Lower lobe of right lung (tissue), 2 donors: ENCODE data around the gene NFATC3. TPM values are rescaled to one million over a fixed set of nuclear protein-coding genes. Genes with fewer than 3 reads are reported as not detected.

ENCODE experiments used
- ATAC-seq, 2 donors: fragments of 200-7000 bp; cut with Tn5 transposase; one replicate each; pipeline ENCODE4 v1.9.1; 2020 to 2022; ENCODE audit warnings: mild to moderate bottlenecking in 2 of 2, moderate library complexity in 2 of 2
- DNase-seq: peaks from one replicate; pipeline ENCODE4 v3.0.0-alpha.2; 2020
- H3K27ac ChIP-seq: fragments of 200-600 bp; one replicate; pipeline ENCODE4 v1.8.0; 2022
- H3K27me3 ChIP-seq: fragments of 200-600 bp; one replicate; pipeline ENCODE4 v1.8.0; 2022; ENCODE audit warnings: low read depth
- H3K36me3 ChIP-seq: fragments of 200-600 bp; one replicate; pipeline ENCODE4 v1.8.0; 2022; ENCODE audit warnings: mild to moderate bottlenecking
- H3K4me1 ChIP-seq: fragments of 200-600 bp; one replicate; pipeline ENCODE4 v1.8.0; 2022
- H3K4me3 ChIP-seq: fragments of 200-600 bp; one replicate; pipeline ENCODE4 v1.8.0; 2022; ENCODE audit warnings: mild to moderate bottlenecking
- H3K9me3 ChIP-seq: fragments of 200-600 bp; one replicate; pipeline ENCODE4 v1.8.0; 2022
- CTCF ChIP-seq: fragments of 200-600 bp; IDR thresholded peaks from one replicate; pipeline ENCODE4 v1.8.0; 2022; ENCODE audit warnings: antibody characterized with exemption, mild to moderate bottlenecking
- intact Hi-C: fragments of 100-400 bp; cut with DNase I; formaldehyde crosslinking; loops from one replicate; pipeline ENCODE4 v1.11.0; 2022
- total RNA-seq: library from RNA; stranded (reverse); fragmentation: NEBNext Ultra II Directional; extraction: Animal tissue kit (Norgen Biotek cat#: 25700); gene quantifications from one replicate; pipeline ENCODE4 v1.2.1, GENCODE V29; 2021
- donor health status: DM: no; HTN: yes; CAD: no; lungs with severe emphysema.

The NFATC3 gene
- total RNA-seq, 1 donor from 2014 or later = 61.6 TPM

- peak; percentile 88 for TF ChIP-seq CTCF
- Histone ChIP-seq H3K36me3 (peaks cover 17% of the 10 kb centered on the region), H3K4me1 (peaks cover 67% of the 10 kb centered on the region), H3K27ac (peak overlapping the region; percentile 86), H3K27me3 (no peaks in the 10 kb centered on the region), H3K9me3 (no peaks in the 10 kb centered on the region), H3K4me3 (no peak overlapping the region)
- intact Hi-C loops = no loop called here
- ATAC-seq = peak; percentile 90 to 91
- DNase-seq = peak; percentile 86
These were observed 20.3 kb upstream of the NFATC3 start for GRCh38 chr16:68064791-68065365.

GRCh38 chr16:68065716-68066305 lies 19.4 kb upstream of the NFATC3 start:
- no peak for TF ChIP-seq CTCF
- no peaks in the 10 kb centered on the region for H3K9me3 ChIP-seq
- intact Hi-C loops = no loop called here
- peaks cover 19% of the 10 kb centered on the region for H3K36me3 ChIP-seq
- peak overlapping the region; percentile 86 for H3K27ac ChIP-seq
- H3K27me3 ChIP-seq = no peaks in the 10 kb centered on the region
- ATAC-seq (peak; percentile 88 to 89), DNase-seq (no peak)
- peaks cover 76% of the 10 kb centered on the region for H3K4me1 ChIP-seq
- no peak overlapping the region for H3K4me3 ChIP-seq

- Histone ChIP-seq H3K4me1 (peaks cover 80% of the 10 kb centered on the region), H3K27ac (peak overlapping the region; percentile 86), H3K36me3 (peaks cover 24% of the 10 kb centered on the region), H3K9me3 (no peaks in the 10 kb centered on the region), H3K4me3 (no peak overlapping the region), H3K27me3 (no peaks in the 10 kb centered on the region)
- DNase-seq (no peak), ATAC-seq (no peak)
- TF ChIP-seq CTCF = no peak
- intact Hi-C loops = no loop called here
These were observed 18.4 kb upstream of the NFATC3 start for GRCh38 chr16:68066763-68067162.

GRCh38 chr16:68068926-68069325 lies 16.2 kb upstream of the NFATC3 start:
- no peaks in the 10 kb centered on the region for H3K27me3 ChIP-seq
- DNase-seq (no peak), ATAC-seq (no peak)
- peak overlapping the region; percentile 59 for H3K27ac ChIP-seq
- peaks cover 75% of the 10 kb centered on the region for H3K4me1 ChIP-seq
- no peak overlapping the region for H3K4me3 ChIP-seq
- H3K9me3 ChIP-seq = no peaks in the 10 kb centered on the region
- no peak for TF ChIP-seq CTCF
- intact Hi-C loops = no loop called here
- peaks cover 38% of the 10 kb centered on the region for H3K36me3 ChIP-seq

GRCh38 chr16:68069511-68070248 lies 15.5 kb upstream of the NFATC3 start:
- Histone ChIP-seq H3K27ac (peak overlapping the region; percentile 59), H3K9me3 (no peaks in the 10 kb centered on the region), H3K4me1 (peaks cover 67% of the 10 kb centered on the region), H3K27me3 (no peaks in the 10 kb centered on the region), H3K4me3 (no peak overlapping the region), H3K36me3 (peaks cover 45% of the 10 kb centered on the region)
- peak; percentile 5 to 24 for ATAC-seq
- intact Hi-C loops = no loop called here
- peak; percentile 63 for DNase-seq
- TF ChIP-seq CTCF = no peak
